ENCODE data around the gene C18orf63. TPM values are rescaled to one million over a fixed set of nuclear protein-coding genes. Genes with fewer than 3 reads are reported as not detected.

Gene C18orf63
- total and polyA plus RNA-seq, 4 experiments from 2014 or later = not detected

DNA sequence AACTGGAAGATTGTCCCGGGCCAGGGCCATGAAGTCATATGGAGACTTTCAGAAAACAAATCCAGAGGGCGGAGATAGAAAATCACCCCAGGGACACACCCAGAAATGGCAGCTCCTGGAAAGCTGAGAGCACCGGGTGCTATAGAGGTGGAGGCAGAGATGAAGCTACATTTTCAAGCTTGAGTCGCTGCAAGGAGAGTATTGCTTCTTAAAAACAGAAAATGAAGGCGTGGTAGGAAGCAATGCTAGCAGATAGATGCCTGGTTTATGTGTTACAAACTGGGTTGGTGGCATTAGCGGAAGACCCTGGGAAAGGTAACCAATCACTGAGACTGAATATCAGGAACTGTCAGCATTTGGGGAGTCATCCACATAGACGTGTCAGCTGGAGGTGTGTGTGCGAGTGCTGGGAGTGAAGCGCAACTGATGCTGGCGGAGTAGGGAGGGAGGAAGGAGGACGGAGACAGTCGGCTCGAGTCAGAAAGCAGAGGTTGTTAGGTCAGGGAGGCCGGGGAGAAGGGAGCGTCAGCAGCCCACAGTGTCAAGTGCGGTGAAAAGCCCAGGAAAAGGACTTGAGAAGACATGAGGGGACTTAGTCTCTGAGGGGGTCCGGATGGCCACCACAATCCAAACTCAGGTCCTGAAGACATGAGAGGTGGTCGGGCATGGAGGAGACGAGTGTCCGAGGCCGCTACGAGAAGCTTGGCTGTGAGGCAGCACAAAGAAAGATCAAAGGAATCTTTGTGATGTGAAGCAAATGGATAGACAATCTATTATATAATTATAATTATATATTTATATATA is 45.4 kb downstream of the C18orf63 start:
- H3K36me3 ChIP-seq (ENCODE audit: insufficient read depth, low read length) = no peaks in the 10 kb centered on the region
- Mint-ChIP-seq H3K27ac (no peak overlapping the region), H3K4me1 (peaks cover 0 to 5% (median 5%) of the 10 kb centered on the region in 4 donors), H3K36me3 (no peaks in the 10 kb centered on the region), H3K9me3 (no peaks in the 10 kb centered on the region), H3K4me3 (no peak overlapping the region), H3K27me3 (peaks cover 2 to 7% of the 10 kb centered on the region in 2 donors)
- no peak overlapping the region for H3K27ac ChIP-seq (ENCODE audit: low read depth, low read length)
- CTCF ChIA-PET (ENCODE audit: partially characterized antibody) = interaction anchor here (0.7 to 1.7 kb wide), 2 partner anchors 13 to 132 kb away, joined by 3 to 8 read pairs; no protein-coding TSS in a partner anchor
- DNase-seq = no peak
- POLR2A ChIA-PET (ENCODE audit: partially characterized antibody) = no interaction called here
- intact Hi-C loops (cut with micrococcal nuclease) = no loop called here
- no peaks in the 10 kb centered on the region for H3K27me3 ChIP-seq (ENCODE audit: insufficient read depth, low read length)
- H3K4me3 ChIP-seq (ENCODE audit: low read length in 2 of 2) = no peak overlapping the region
- peaks cover 9% of the 10 kb centered on the region for H3K4me1 ChIP-seq (ENCODE audit: insufficient read depth, low read length)
- H3K9me3 ChIP-seq (ENCODE audit: control insufficient read depth in 1 of 2, low read length in 2 of 2) = no peaks in the 10 kb centered on the region

DNA sequence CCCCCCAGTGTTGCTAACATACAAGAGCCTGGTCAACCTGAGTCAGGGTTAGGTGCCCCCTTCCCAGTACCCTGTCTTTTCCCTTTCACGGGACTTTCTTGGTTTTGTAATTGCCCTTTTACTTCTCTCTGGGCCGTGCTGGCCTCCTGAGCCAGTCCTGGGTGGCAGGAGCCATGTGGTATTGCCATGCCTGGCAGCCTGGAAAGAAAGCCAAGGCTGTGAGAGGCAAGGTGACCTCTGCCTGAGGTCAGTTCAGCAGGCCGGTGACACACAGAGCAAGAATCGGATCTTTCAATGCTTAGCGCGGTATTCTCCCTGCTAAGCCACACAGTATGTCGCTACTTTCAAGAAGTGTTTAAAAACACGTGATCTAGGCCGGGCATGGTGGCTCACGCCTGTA is 52.3 kb downstream of the C18orf63 start:
- intact Hi-C loops (cut with micrococcal nuclease) = no loop called here

DNA sequence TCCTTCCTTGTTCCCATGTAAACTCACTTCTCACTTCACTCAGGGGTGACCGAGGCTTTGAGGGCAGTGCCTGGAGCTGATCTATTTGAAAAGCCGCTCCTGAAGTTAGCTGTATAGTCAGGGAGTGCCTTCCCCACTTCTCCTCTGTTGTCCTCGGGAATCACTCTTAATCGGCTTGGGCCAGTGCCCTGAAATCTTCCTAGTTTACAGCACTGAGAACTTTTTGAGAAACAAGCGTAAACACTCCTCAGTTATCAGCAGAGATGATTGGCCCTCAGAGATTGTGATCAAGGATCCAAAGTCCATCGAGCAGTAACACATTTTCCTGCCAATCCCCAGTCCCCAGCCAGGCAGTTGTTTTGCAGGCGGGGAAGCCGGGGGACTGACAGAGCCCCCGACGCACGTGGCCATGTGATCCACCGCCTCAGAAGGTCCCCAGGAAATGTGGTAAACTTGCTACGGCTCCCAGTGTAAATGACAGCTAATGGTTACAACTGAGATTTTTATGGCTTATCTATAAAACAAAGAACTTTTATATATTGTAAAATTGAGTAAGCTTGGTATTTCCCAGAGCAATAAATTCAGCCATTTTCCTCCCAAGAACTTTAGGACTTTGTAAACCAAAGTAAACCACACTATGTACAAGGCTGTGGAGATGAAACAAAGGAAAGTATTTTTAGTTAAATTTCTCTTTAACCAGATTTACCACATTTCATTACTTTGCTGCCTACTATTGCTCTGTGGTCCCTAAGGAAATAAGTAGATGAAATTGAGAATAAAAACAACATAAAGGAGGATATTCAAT is 53.5 kb downstream of the C18orf63 start:
- H3K4me1 Mint-ChIP-seq = peaks cover 21 to 39% (median 32%) of the 10 kb centered on the region in 4 donors
- H3K4me3 Mint-ChIP-seq = no peak overlapping the region
- intact Hi-C loops (cut with micrococcal nuclease) = no loop called here
- no peak for DNase-seq
- peaks cover 7 to 8% of the 10 kb centered on the region in 2 donors for H3K27me3 Mint-ChIP-seq
- Histone ChIP-seq H3K27me3 (ENCODE audit: insufficient read depth, low read length) (no peaks in the 10 kb centered on the region), H3K4me3 (ENCODE audit: low read length in 2 of 2) (no peak overlapping the region), H3K4me1 (ENCODE audit: insufficient read depth, low read length) (peaks cover 24% of the 10 kb centered on the region), H3K27ac (ENCODE audit: low read depth, low read length) (no peak overlapping the region), H3K9me3 (ENCODE audit: control insufficient read depth in 1 of 2, low read length in 2 of 2) (no peaks in the 10 kb centered on the region), H3K36me3 (ENCODE audit: insufficient read depth, low read length) (no peaks in the 10 kb centered on the region)
- POLR2A ChIA-PET (ENCODE audit: partially characterized antibody) = interaction anchor here (0.6 kb wide), 1 partner anchor 8 kb away, joined by 3 read pairs; no protein-coding TSS in a partner anchor
- H3K9me3 Mint-ChIP-seq = no peaks in the 10 kb centered on the region
- no peaks in the 10 kb centered on the region for H3K36me3 Mint-ChIP-seq
- H3K27ac Mint-ChIP-seq = peak overlapping the region in 4 of 7 donors; percentile 23 to 54 (median 31)
- CTCF ChIA-PET (ENCODE audit: partially characterized antibody) = interaction anchor here (0.5 to 11.9 kb wide), 4 partner anchors 15 to 183 kb away, joined by 3 to 124 read pairs (median 4); partner anchors contain the start of gene CNDP2

More for the DNA sequence above, 52.3 kb downstream of the C18orf63 start:
- peak overlapping the region in 1 of 7 donors; percentile 13 for H3K27ac Mint-ChIP-seq
- no peak overlapping the region for H3K4me3 Mint-ChIP-seq
- peaks cover 7 to 8% of the 10 kb centered on the region in 2 donors for H3K27me3 Mint-ChIP-seq
- H3K36me3 Mint-ChIP-seq = no peaks in the 10 kb centered on the region
- POLR2A ChIA-PET (ENCODE audit: partially characterized antibody) = no interaction called here
- H3K9me3 ChIP-seq (ENCODE audit: control insufficient read depth in 1 of 2, low read length in 2 of 2) = no peaks in the 10 kb centered on the region
- H3K27me3 ChIP-seq (ENCODE audit: insufficient read depth, low read length) = no peaks in the 10 kb centered on the region
- no peaks in the 10 kb centered on the region for H3K36me3 ChIP-seq (ENCODE audit: insufficient read depth, low read length)
- no peaks in the 10 kb centered on the region for H3K9me3 Mint-ChIP-seq
- H3K27ac ChIP-seq (ENCODE audit: low read depth, low read length) = no peak overlapping the region
- H3K4me3 ChIP-seq (ENCODE audit: low read length in 2 of 2) = no peak overlapping the region
- H3K4me1 Mint-ChIP-seq = peaks cover 14 to 30% (median 24%) of the 10 kb centered on the region in 4 donors
- CTCF ChIA-PET (ENCODE audit: partially characterized antibody) = no interaction called here
- H3K4me1 ChIP-seq (ENCODE audit: insufficient read depth, low read length) = peaks cover 15% of the 10 kb centered on the region
- DNase-seq = no peak

DNA sequence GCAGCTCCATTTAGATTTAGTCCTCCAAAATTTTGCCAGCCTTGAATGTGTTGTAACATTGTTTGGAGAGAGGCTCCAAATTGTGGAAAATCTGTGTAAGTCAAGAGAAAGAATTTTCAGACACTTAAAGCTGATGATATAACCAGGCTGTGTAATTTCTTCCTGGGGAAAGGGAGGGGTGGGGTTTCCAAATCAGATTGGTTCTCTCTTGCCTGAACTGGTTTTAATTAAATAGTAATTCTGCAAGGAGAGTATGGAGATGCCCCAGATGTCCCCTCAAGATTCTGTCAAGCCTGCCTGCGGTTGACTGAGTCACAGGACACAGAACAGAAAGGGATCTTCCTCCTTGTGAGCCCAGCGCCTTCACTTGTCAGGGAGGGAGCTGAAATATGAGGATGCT is 54.5 kb downstream of the C18orf63 start:
- H3K27ac Mint-ChIP-seq = peak overlapping the region in 5 of 7 donors; percentile 25 to 89 (median 77)
- DNase-seq = no peak
- H3K4me1 ChIP-seq (ENCODE audit: insufficient read depth, low read length) = peaks cover 34% of the 10 kb centered on the region

DNA sequence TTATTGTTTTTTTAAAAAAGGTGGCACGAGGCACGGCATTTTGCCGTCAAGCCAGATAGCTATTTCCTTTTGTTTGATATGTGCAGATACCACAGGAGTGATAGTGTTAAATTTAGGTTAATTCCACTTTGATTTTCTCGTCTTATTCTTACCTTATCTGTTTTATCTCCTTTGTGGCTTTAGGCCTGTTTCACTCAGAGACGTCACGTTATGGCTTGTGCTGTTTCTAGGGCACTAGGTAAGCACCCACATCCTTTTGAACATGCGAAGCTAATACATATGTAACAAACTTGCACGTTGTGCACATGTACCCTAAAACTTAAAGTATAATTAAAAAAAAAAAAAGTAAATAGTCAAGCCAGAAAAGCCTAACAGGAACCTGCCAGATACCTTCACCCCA is 57.8 kb downstream of the C18orf63 start:
- H3K27ac Mint-ChIP-seq = peak overlapping the region; percentile 65 to 94 (median 83)
- Histone ChIP-seq H3K27me3 (ENCODE audit: insufficient read depth, low read length) (no peaks in the 10 kb centered on the region), H3K27ac (ENCODE audit: low read depth, low read length) (peak overlapping the region; percentile 41), H3K4me3 (ENCODE audit: low read length in 2 of 2) (no peak overlapping the region), H3K36me3 (ENCODE audit: insufficient read depth, low read length) (no peaks in the 10 kb centered on the region), H3K4me1 (ENCODE audit: insufficient read depth, low read length) (peaks cover 62% of the 10 kb centered on the region), H3K9me3 (ENCODE audit: control insufficient read depth in 1 of 2, low read length in 2 of 2) (no peaks in the 10 kb centered on the region)
- intact Hi-C loops (cut with micrococcal nuclease) = loop anchor here (1.0 to 5.0 kb wide), 7 partner anchors 16 to 837 kb away; partner anchors contain the start of genes CNDP2, CYB5A, TIMM21 and TSHZ1
- peaks cover 2 to 8% of the 10 kb centered on the region in 2 donors for H3K27me3 Mint-ChIP-seq
- H3K4me3 Mint-ChIP-seq = peak overlapping the region in 7 of 8 donors; percentile 6 to 83 (median 47)
- H3K36me3 Mint-ChIP-seq = no peaks in the 10 kb centered on the region
- peak; percentile 85 to 94 (median 92) for DNase-seq
- ChIA-PET POLR2A (ENCODE audit: partially characterized antibody) (interaction anchor here (0.6 to 3.5 kb wide), 15 partner anchors 9 to 257 kb away, joined by 3 to 32 read pairs (median 4); partner anchors contain the start of genes CNDP2 and ZNF407), CTCF (ENCODE audit: partially characterized antibody) (interaction anchor here (0.7 to 11.9 kb wide), 6 partner anchors 19 to 179 kb away, joined by 3 to 124 read pairs (median 4); partner anchors contain the start of gene CNDP2)
- H3K4me1 Mint-ChIP-seq = peaks cover 43 to 75% (median 58%) of the 10 kb centered on the region in 4 donors
- H3K9me3 Mint-ChIP-seq = no peaks in the 10 kb centered on the region

More for the DNA sequence above, 54.5 kb downstream of the C18orf63 start:
- H3K9me3 Mint-ChIP-seq = no peaks in the 10 kb centered on the region
- H3K27me3 ChIP-seq (ENCODE audit: insufficient read depth, low read length) = no peaks in the 10 kb centered on the region
- H3K4me3 ChIP-seq (ENCODE audit: low read length in 2 of 2) = no peak overlapping the region
- peaks cover 29 to 49% (median 39%) of the 10 kb centered on the region in 4 donors for H3K4me1 Mint-ChIP-seq
- H3K27ac ChIP-seq (ENCODE audit: low read depth, low read length) = no peak overlapping the region
- H3K4me3 Mint-ChIP-seq = no peak overlapping the region
- H3K36me3 Mint-ChIP-seq = no peaks in the 10 kb centered on the region
- ChIA-PET CTCF (ENCODE audit: partially characterized antibody) (interaction anchor here (1.4 to 11.9 kb wide), 3 partner anchors 114 to 182 kb away, joined by 3 to 124 read pairs (median 4); partner anchors contain the start of gene CNDP2), POLR2A (ENCODE audit: partially characterized antibody) (no interaction called here)
- peaks cover 7 to 8% of the 10 kb centered on the region in 2 donors for H3K27me3 Mint-ChIP-seq
- intact Hi-C loops (cut with micrococcal nuclease) = loop anchor here (5.0 kb wide), 2 partner anchors 78 to 227 kb away; partner anchors contain the start of genes CYB5A and ZNF407
- no peaks in the 10 kb centered on the region for H3K9me3 ChIP-seq (ENCODE audit: control insufficient read depth in 1 of 2, low read length in 2 of 2)
- H3K36me3 ChIP-seq (ENCODE audit: insufficient read depth, low read length) = no peaks in the 10 kb centered on the region

DNA sequence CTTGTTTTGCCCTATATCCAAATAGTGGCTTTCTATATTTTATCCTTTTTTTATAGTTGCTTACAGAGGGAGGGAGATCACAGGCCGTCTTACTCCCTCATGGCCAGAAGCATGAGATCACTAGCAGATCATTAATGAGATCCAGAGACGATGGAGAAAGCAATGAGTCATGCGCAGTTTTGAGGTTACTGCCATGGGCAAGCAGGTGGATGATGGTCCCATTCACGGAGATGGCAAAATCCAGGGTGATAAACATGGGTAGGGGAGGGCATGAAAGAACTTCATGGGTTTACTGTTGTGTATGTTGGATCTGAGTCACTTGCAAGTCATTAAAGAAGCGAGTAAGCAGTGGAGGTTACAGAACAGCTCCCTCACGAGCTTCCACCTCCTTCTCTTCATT is 60.4 kb downstream of the C18orf63 start:
- no peak overlapping the region for H3K4me3 ChIP-seq (ENCODE audit: low read length in 2 of 2)

More for the DNA sequence above, 60.4 kb downstream of the C18orf63 start:
- intact Hi-C loops (cut with micrococcal nuclease) = no loop called here
- Mint-ChIP-seq H3K4me3 (peak overlapping the region in 1 of 8 donors; percentile 26), H3K36me3 (peaks cover 0 to 1% of the 10 kb centered on the region in 2 donors), H3K27ac (peak overlapping the region in 5 of 7 donors; percentile 55 to 93 (median 80)), H3K9me3 (peaks cover 0 to 1% (median 0%) of the 10 kb centered on the region in 8 donors), H3K4me1 (peaks cover 45 to 74% (median 58%) of the 10 kb centered on the region in 4 donors), H3K27me3 (peaks cover 0 to 5% of the 10 kb centered on the region in 2 donors)
- CTCF ChIA-PET (ENCODE audit: partially characterized antibody) = interaction anchor here (11.9 kb wide), 1 partner anchor 118 kb away, joined by 124 read pairs; the partner anchor contains the start of gene CNDP2
- POLR2A ChIA-PET (ENCODE audit: partially characterized antibody) = no interaction called here
- no peak for DNase-seq
- Histone ChIP-seq H3K27me3 (ENCODE audit: insufficient read depth, low read length) (no peaks in the 10 kb centered on the region), H3K9me3 (ENCODE audit: control insufficient read depth in 1 of 2, low read length in 2 of 2) (no peaks in the 10 kb centered on the region), H3K4me1 (ENCODE audit: insufficient read depth, low read length) (peaks cover 68% of the 10 kb centered on the region), H3K36me3 (ENCODE audit: insufficient read depth, low read length) (no peaks in the 10 kb centered on the region), H3K27ac (ENCODE audit: low read depth, low read length) (no peak overlapping the region)

All from CD4-positive, alpha-beta memory T cell (primary cell).